PC-3 (cell line): ENCODE results near the gene KIAA1210.

Experiments
- CTCF ChIP-seq: fragments of 300-600 bp; sonication (generic); conservative IDR thresholded peaks from 2 replicates; pipeline ENCODE4 v1.5.1; 2017; ENCODE audit warnings: antibody characterized with exemption, low read depth, mild to moderate bottlenecking, low read length
- EZH2 ChIP-seq: fragments of 300-600 bp; sonication (generic); IDR thresholded peaks from one replicate; pipeline ENCODE4 v1.6.1; 2017; ENCODE audit warnings: antibody characterized with exemption, mild to moderate bottlenecking, low read length; ENCODE audit not compliant: unreplicated experiment
- EZH2phosphoT487 ChIP-seq: fragments of 300-600 bp; sonication (generic); IDR thresholded peaks from 2 replicates; pipeline ENCODE4 v1.6.1; 2018; ENCODE audit warnings: mild to moderate bottlenecking, antibody characterized with exemption, low read length, borderline replicate concordance

GRCh38 chrX:119127650-119128049 lies at the start of gene KIAA1210:
- TF ChIP-seq EZH2 (no peak), CTCF (no peak), EZH2phosphoT487 (no peak)
